ENCODE data around the gene P3H2. TPM values are rescaled to one million over a fixed set of nuclear protein-coding genes. Genes with fewer than 3 reads are reported as not detected.

Gene P3H2
- total and polyA plus RNA-seq, 2 donors (not counting 1 experiment from before 2014, with no cell fraction given): not detected

GRCh38 chr3:190042558-190042957, 78.1 kb downstream of the P3H2 start:
- no peaks in the 10 kb centered on the region for H3K9me3 Mint-ChIP-seq (ENCODE audit: insufficient read depth)
- POLR2A ChIA-PET: no interaction called here
- Histone ChIP-seq H3K36me3 (replicated peaks in 1 of 2; ENCODE audit: control extremely low read depth in 1 of 2, control insufficient read depth in 1 of 2, extremely low read depth in 1 of 2, insufficient read depth in 2 of 2, low read length in 1 of 2) (no peaks in the 10 kb centered on the region), H3K4me2 (replicated peaks; ENCODE audit: low read depth, low read length, poor library complexity, severe bottlenecking) (no peak overlapping the region), H3K4me3 (ENCODE audit: control extremely low read depth in 1 of 5, extremely low read depth in 1 of 5, insufficient read depth in 1 of 5, low read depth in 2 of 5, low read length in 4 of 5) (no peak overlapping the region), H3K27ac (ENCODE audit: low read length in 2 of 2) (no peak overlapping the region), H3K79me2 (ENCODE audit: control insufficient read depth, insufficient read depth, low read length) (no peaks in the 10 kb centered on the region), H2AFZ (ENCODE audit: insufficient read depth, low read depth, low read length, poor library complexity, severe bottlenecking) (no peak overlapping the region), H3K4me1 (ENCODE audit: control insufficient read depth in 2 of 2, insufficient read depth in 2 of 2, low read length in 2 of 2) (no peaks in the 10 kb centered on the region), H3K9me3 (ENCODE audit: control extremely low read depth in 1 of 3, control insufficient read depth in 2 of 3, insufficient read depth in 1 of 3, low read length in 2 of 3) (no peaks in the 10 kb centered on the region), H3K9ac (ENCODE audit: low read length) (no peak overlapping the region), H3K27me3 (replicated peaks in 1 of 4; ENCODE audit: control extremely low read depth in 1 of 4, control insufficient read depth in 3 of 4, insufficient read depth in 4 of 4, low read length in 3 of 4) (no peaks in the 10 kb centered on the region), H4K20me1 (ENCODE audit: control insufficient read depth, insufficient read depth, low read length, poor library complexity, severe bottlenecking) (no peaks in the 10 kb centered on the region)
- TF ChIP-seq EZH2 (IDR thresholded peaks at IDR 0.05; ENCODE audit: borderline replicate concordance, insufficient read depth, low read depth, low read length, poor library complexity, severe bottlenecking) (no peak), CTCF (IDR thresholded peaks at IDR 0.05) (no peak)
- no peaks in the 10 kb centered on the region for H3K4me1 Mint-ChIP-seq
- H3K27ac Mint-ChIP-seq: no peak overlapping the region
- no CpG with 5 or more reads among the region's 2 CpGs for WGBS (ENCODE audit: insufficient coverage)
- CTCF ChIA-PET: no interaction called here
- no peak for ATAC-seq (ENCODE audit: low read depth)
- H3K4me3 Mint-ChIP-seq: no peak overlapping the region
- H3K27me3 Mint-ChIP-seq: no peaks in the 10 kb centered on the region
- no peak for DNase-seq
- intact Hi-C loops (cut with micrococcal nuclease): no loop called here

GRCh38 chr3:190041333-190042041, 79.2 kb downstream of the P3H2 start:
- POLR2A ChIA-PET: no interaction called here

More at GRCh38 chr3:190041333-190042041, 79.2 kb downstream of the P3H2 start:
- H3K27ac Mint-ChIP-seq: no peak overlapping the region
- Histone ChIP-seq H3K4me2 (replicated peaks; ENCODE audit: low read depth, low read length, poor library complexity, severe bottlenecking) (no peak overlapping the region), H3K9me3 (ENCODE audit: control extremely low read depth in 1 of 3, control insufficient read depth in 2 of 3, insufficient read depth in 1 of 3, low read length in 2 of 3) (no peaks in the 10 kb centered on the region), H2AFZ (ENCODE audit: insufficient read depth, low read depth, low read length, poor library complexity, severe bottlenecking) (no peak overlapping the region), H3K27me3 (replicated peaks in 1 of 4; ENCODE audit: control extremely low read depth in 1 of 4, control insufficient read depth in 3 of 4, insufficient read depth in 4 of 4, low read length in 3 of 4) (no peaks in the 10 kb centered on the region), H3K4me3 (ENCODE audit: control extremely low read depth in 1 of 5, extremely low read depth in 1 of 5, insufficient read depth in 1 of 5, low read depth in 2 of 5, low read length in 4 of 5) (no peak overlapping the region), H3K27ac (ENCODE audit: low read length in 2 of 2) (no peak overlapping the region), H3K9ac (ENCODE audit: low read length) (no peak overlapping the region), H3K36me3 (replicated peaks in 1 of 2; ENCODE audit: control extremely low read depth in 1 of 2, control insufficient read depth in 1 of 2, extremely low read depth in 1 of 2, insufficient read depth in 2 of 2, low read length in 1 of 2) (no peaks in the 10 kb centered on the region), H3K4me1 (ENCODE audit: control insufficient read depth in 2 of 2, insufficient read depth in 2 of 2, low read length in 2 of 2) (no peaks in the 10 kb centered on the region), H3K79me2 (ENCODE audit: control insufficient read depth, insufficient read depth, low read length) (no peaks in the 10 kb centered on the region), H4K20me1 (ENCODE audit: control insufficient read depth, insufficient read depth, low read length, poor library complexity, severe bottlenecking) (no peaks in the 10 kb centered on the region)
- TF ChIP-seq CTCF (IDR thresholded peaks at IDR 0.05) (no peak), EZH2 (IDR thresholded peaks at IDR 0.05; ENCODE audit: borderline replicate concordance, insufficient read depth, low read depth, low read length, poor library complexity, severe bottlenecking) (no peak)
- 100% methylated on average over 1 of the region's 3 CpGs for WGBS (ENCODE audit: insufficient coverage)
- DNase-seq (no peak), ATAC-seq (ENCODE audit: low read depth) (no peak)
- H3K4me3 Mint-ChIP-seq: no peak overlapping the region
- intact Hi-C loops (cut with micrococcal nuclease): no loop called here
- no peaks in the 10 kb centered on the region for H3K27me3 Mint-ChIP-seq
- no peaks in the 10 kb centered on the region for H3K9me3 Mint-ChIP-seq (ENCODE audit: insufficient read depth)
- no peaks in the 10 kb centered on the region for H3K4me1 Mint-ChIP-seq
- CTCF ChIA-PET: no interaction called here

All from B cell (primary cell).